HG03045 (cell line): Measurements from ENCODE around the gene HMGB3.
A peak's percentile ranks its signal among the peaks of the same experiment; 100 is the strongest.
"Not testable (repeated sequence)": the region's sequence is repeated elsewhere in the genome, so short reads cannot be mapped to it uniquely, and the experiment has no call there.

Experiments
- ATAC-seq: cut with Tn5 transposase; IDR thresholded peaks from one replicate; pipeline ENCODE4 v1.9.1; 2021; ENCODE audit warnings: mild to moderate bottlenecking, moderate library complexity; ENCODE audit not compliant: unreplicated experiment

Gene HMGB3

GRCh38 chrX:150975655-150976390 lies 7.3 kb upstream of the HMGB3 start:
- ATAC-seq = no peak

GRCh38 chrX:150977411-150978162 lies 5.5 kb upstream of the HMGB3 start:
- ATAC-seq = no peak

- no peak for ATAC-seq
These were observed 2.9 kb upstream of the HMGB3 start for GRCh38 chrX:150980186-150980585.

GRCh38 chrX:150980711-150981110 lies 2.4 kb upstream of the HMGB3 start:
- ATAC-seq = no peak

GRCh38 chrX:150982235-150982787 lies 824 bp upstream of the HMGB3 start:
- no peak for ATAC-seq

GRCh38 chrX:150983521-150984168 lies 510 bp downstream of the HMGB3 start:
- peak; percentile 26 for ATAC-seq

GRCh38 chrX:150984169-150984824 lies 1.2 kb downstream of the HMGB3 start:
- peak; percentile 3 for ATAC-seq

- not testable (repeated sequence) for ATAC-seq
These were observed 4.6 kb downstream of the HMGB3 start for GRCh38 chrX:150987687-150988086.

- ATAC-seq = no peak
These were observed 6.3 kb downstream of the HMGB3 start for GRCh38 chrX:150989420-150989819.

GRCh38 chrX:150990910-150991309 lies 7.8 kb downstream of the HMGB3 start:
- ATAC-seq = no peak

GRCh38 chrX:151000861-151001331 lies 17.8 kb downstream of the HMGB3 start:
- no peak for ATAC-seq

- ATAC-seq = no peak
These were observed 20.9 kb downstream of the HMGB3 start for GRCh38 chrX:151004085-151004484.

- no peak for ATAC-seq
These were observed 23.4 kb downstream of the HMGB3 start for GRCh38 chrX:151006410-151007109.

GRCh38 chrX:151009582-151009981 lies 26.4 kb downstream of the HMGB3 start:
- ATAC-seq = no peak

- ATAC-seq = no peak
These were observed 30.1 kb downstream of the HMGB3 start for GRCh38 chrX:151013164-151013743.

- no peak for ATAC-seq
These were observed 32.5 kb downstream of the HMGB3 start for GRCh38 chrX:151015684-151016083.

GRCh38 chrX:151019856-151020255 lies 36.7 kb downstream of the HMGB3 start:
- ATAC-seq = no peak

- ATAC-seq = no peak
These were observed 47.7 kb downstream of the HMGB3 start for GRCh38 chrX:151030845-151031244.

GRCh38 chrX:151031391-151031975 lies 48.3 kb downstream of the HMGB3 start:
- no peak for ATAC-seq
